HG02642 (cell line): Measurements from ENCODE around the gene SSBP2.
"Not testable (repeated sequence)": the region's sequence is repeated elsewhere in the genome, so short reads cannot be mapped to it uniquely, and the experiment has no call there.

ENCODE experiments used
- ATAC-seq: cut with Tn5 transposase; IDR thresholded peaks from one replicate; pipeline ENCODE4 v1.9.1; 2021; ENCODE audit warnings: mild to moderate bottlenecking; ENCODE audit not compliant: unreplicated experiment, poor library complexity

Gene SSBP2

GRCh38 chr5:81486711-81487110 is 264.2 kb downstream of the SSBP2 start:
- no peak for ATAC-seq

GRCh38 chr5:81482595-81482994 is 268.3 kb downstream of the SSBP2 start:
- ATAC-seq = no peak

- ATAC-seq = not testable (repeated sequence)
Observed at GRCh38 chr5:81473395-81473794, 277.5 kb downstream of the SSBP2 start.

GRCh38 chr5:81469676-81470075 is 281.2 kb downstream of the SSBP2 start:
- ATAC-seq = no peak

- ATAC-seq = no peak
Observed at GRCh38 chr5:81450940-81451339, 300.0 kb downstream of the SSBP2 start.

- no peak for ATAC-seq
Observed at GRCh38 chr5:81435023-81435422, 315.9 kb downstream of the SSBP2 start.

- ATAC-seq = no peak
Observed at GRCh38 chr5:81429985-81430384, 320.9 kb downstream of the SSBP2 start.

- no peak for ATAC-seq
Observed at GRCh38 chr5:81429363-81429762, 321.5 kb downstream of the SSBP2 start.

- no peak for ATAC-seq
Observed at GRCh38 chr5:81428861-81429260, 322.0 kb downstream of the SSBP2 start.

GRCh38 chr5:81428446-81428845 is 322.5 kb downstream of the SSBP2 start:
- no peak for ATAC-seq

GRCh38 chr5:81427566-81427965 is 323.3 kb downstream of the SSBP2 start:
- no peak for ATAC-seq

GRCh38 chr5:81426359-81427030 is 324.4 kb downstream of the SSBP2 start:
- no peak for ATAC-seq

GRCh38 chr5:81425569-81425968 is 325.3 kb downstream of the SSBP2 start:
- no peak for ATAC-seq

- ATAC-seq = no peak
Observed at GRCh38 chr5:81424728-81425127, 326.2 kb downstream of the SSBP2 start.

GRCh38 chr5:81422671-81423070 is 328.2 kb downstream of the SSBP2 start:
- no peak for ATAC-seq

- no peak for ATAC-seq
Observed at GRCh38 chr5:81420039-81420667, 330.7 kb downstream of the SSBP2 start.

- ATAC-seq = no peak
Observed at GRCh38 chr5:81418606-81419005, 332.3 kb downstream of the SSBP2 start.

- no peak for ATAC-seq
Observed at GRCh38 chr5:81417052-81417451, 333.8 kb downstream of the SSBP2 start.

- ATAC-seq = no peak
Observed at GRCh38 chr5:81409896-81410295, 341.0 kb downstream of the SSBP2 start.

GRCh38 chr5:81409361-81409760 is 341.5 kb downstream of the SSBP2 start:
- no peak for ATAC-seq

GRCh38 chr5:81408496-81408895 is 342.4 kb downstream of the SSBP2 start:
- no peak for ATAC-seq

- not testable (repeated sequence) for ATAC-seq
Observed at GRCh38 chr5:81407811-81408210, 343.1 kb downstream of the SSBP2 start.
